ENCODE measurements around the gene IL9R. TPM values are rescaled to one million over a fixed set of nuclear protein-coding genes. Genes with fewer than 3 reads are reported as not detected.

IL9R gene
- total RNA-seq, 1 experiment from 2014 or later = 0.56 TPM

Other genes starting within 250 kb of the IL9R start
- gene VAMP7, start 116.4 kb upstream of the IL9R start, total RNA-seq (2021) = 25.1 and 26.2 TPM in 2 replicates